Dedifferentiated amniotic fluid mesenchymal stem cell (primary cell): Measurements from ENCODE around the gene TNS1.

Experiments used
- DNase-seq: peaks from one replicate; pipeline ENCODE4 v3.0.0-alpha.2; 2016; ENCODE audit errors: extremely low spot score

TNS1 gene

DNA sequence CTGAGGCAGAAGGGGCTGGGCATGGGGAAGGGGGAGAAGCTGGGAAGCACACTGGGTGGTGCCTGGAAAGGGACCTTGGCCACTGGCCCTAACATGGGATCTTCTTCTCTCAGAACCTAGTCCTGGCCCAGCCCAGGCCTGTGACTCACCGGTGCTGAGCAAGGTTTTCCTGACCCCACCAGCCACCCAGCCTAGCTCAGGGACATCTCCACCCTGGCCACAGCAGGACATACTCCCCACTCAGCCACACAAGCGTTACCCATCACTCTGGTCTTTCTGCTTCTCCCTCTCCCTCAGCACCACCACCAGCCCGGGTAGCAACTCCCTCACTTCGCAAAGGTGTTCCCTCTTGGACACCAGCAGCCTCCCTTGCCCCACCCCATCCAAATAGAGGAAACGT, 22.8 kb downstream of the TNS1 start:
- DNase-seq = no peak

GRCh38 chr2:217979151-217979811, 23.5 kb downstream of the TNS1 start:
- no peak for DNase-seq

DNA sequence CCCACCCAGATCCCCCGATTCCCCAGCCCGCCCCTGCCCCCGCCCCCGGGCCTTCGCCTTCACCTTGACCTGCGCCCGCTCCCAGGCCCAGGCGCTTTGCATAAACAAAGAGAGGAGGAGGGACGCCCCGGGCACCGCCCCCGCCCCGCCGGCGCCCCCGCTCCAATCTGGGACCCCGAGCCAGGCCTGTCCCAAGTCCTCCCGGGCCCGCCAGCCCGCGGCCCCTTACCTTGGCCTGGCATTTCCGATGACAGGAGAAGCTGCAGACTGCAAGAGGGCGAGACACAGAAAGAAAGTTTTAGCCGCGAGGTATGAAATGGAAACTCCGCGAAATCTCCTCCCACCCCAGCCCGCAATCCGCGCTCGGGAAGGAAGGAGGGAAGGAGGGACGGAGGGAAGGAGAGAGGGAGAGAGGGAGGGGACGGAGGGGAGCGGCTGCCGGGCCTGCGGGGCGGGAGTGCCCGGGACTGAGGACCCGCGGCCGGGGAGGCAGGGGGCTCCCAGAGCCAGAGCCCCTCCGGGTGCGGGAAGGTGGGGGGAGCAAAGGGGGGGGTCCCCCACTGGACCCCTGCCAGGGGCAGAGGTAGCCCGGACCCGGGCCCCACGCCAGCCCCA, 24.2 kb downstream of the TNS1 start:
- no peak for DNase-seq

DNA sequence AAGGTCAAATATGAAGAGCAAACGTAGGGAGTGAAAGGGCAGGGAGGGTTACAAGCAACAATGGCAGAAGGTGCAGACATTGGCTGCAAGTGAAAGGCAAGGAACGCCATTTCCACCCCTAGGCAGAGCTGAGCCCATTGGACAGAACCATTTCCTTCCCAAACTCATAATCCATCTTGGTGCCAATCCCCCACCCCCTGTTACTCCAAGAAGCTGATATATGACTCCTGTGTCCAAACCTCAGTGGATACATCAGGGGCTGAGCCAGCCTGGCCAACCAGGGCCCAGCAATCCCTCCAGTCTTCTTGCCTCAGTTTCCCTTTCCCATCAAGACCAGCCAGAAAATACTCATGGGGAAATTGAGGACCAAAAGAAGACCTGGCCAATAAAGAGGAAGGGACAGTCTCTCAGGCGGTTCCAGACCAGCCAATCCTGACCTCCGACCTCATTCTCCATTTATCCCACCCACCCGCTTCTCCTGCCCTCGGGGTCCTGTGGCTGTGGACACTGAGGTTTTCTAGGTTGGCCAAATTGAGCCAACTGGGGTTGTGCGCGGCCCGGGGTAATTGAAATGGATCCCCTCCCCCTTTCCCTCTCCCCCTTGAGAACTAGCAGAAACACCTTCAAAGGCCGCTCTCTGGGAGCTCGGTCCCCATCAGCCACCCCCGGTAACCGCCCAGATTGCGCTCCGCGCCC, 24.8 kb downstream of the TNS1 start:
- no peak for DNase-seq

GRCh38 chr2:217976301-217976700, 26.5 kb downstream of the TNS1 start:
- DNase-seq = no peak

DNA sequence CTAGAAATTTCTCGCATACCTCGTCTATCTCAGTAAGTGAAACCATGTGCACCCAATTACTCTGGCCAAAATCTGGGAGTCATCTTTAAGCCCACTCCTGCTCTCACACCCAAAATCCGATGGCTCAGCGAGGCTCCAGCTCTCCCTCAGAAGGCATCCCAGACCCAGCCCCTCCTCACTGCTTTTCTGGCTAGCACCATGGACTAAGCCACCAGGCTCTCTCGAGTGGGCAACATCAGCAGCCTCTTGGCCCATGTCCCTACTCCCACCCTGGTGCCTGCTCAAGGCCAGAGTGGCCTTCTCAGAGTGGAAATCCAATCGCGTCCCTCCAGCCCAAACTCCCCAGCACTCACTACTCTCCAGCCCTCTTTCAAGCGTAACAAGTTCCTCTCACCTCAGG, 27.2 kb downstream of the TNS1 start:
- no peak for DNase-seq

- DNase-seq = no peak
Measured at GRCh38 chr2:217974389-217975005, 28.3 kb downstream of the TNS1 start.

DNA sequence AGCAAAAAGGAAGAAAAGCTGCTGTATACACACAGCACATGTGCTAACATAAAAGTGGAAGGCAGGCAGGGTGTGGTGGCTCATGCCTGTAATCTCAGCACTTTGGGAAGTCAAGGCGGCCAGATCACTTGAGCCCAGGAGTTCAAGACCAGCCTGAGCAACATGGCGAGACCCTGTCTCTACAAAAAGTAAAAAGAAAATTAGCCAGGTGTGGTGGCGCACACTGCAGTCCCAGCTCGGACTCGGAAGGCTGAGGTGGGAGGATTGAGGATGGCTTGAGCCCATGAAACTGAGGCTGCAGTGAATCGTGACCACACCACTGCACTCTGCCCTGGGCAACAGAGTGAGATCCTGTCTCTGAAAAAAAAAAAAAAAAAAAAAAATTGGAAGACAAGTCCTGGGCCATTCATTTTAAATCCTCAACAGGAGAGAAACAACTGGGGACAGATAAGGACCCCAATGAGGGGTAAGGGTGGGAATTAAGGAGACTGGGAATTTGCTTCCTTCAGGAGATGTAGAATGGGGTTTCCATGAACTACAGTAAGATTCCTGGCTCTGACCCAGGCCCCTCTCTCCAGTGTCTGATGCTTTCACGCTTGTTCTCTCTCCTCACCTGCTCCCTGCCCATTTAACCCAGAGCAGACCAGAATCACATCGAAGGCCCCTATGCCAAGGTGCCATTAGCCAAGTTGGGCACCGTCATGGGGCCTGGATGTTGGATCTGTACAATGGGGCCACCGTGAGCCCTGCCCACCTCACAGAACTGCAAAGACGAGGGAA, 29.6 kb downstream of the TNS1 start:
- DNase-seq = no peak

DNA sequence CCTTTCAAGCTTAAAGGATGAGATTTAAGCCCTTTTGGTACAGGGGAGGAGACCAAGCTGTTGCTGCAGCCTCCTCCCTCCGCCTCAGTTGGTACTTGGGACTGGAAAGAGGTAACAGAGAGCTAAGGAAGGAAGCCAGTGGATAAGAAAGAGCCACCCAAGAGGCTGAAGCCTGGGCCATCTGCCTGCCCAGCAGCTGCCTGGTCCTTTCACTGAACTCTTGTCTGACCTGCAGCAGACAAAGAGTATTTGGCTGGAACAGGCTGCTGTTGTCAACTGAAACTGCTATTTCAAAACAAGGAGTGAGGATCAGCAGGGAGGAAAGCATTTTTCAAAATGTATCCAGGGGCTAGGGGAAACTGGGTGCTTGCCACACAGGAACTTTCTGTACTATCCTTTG, 30.3 kb downstream of the TNS1 start:
- DNase-seq = no peak

- no peak for DNase-seq
Measured at GRCh38 chr2:217972037-217972436, 30.8 kb downstream of the TNS1 start.

GRCh38 chr2:217971166-217971565, 31.6 kb downstream of the TNS1 start:
- DNase-seq = no peak

GRCh38 chr2:217970206-217970605, 32.6 kb downstream of the TNS1 start:
- DNase-seq = peak; percentile 31

DNA sequence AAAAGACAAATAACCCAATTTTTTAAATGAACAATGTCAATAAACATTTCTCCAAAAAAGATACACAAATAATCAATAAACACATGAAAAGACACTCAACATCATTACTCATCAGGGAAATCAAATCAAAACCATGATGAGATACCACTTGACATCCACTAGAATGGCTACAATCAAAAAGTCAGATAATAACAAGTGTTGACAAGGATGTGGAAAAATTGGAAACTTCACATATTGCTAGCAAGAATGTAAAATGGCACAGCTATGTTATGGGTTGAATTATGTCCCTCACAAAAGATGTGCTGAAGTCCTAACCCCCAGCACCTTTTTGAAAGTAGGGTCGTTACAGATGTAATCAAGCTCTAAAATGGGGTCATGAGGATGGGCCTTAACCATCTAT, 33.2 kb downstream of the TNS1 start:
- DNase-seq = no peak

GRCh38 chr2:217968023-217968422, 34.8 kb downstream of the TNS1 start:
- no peak for DNase-seq

DNA sequence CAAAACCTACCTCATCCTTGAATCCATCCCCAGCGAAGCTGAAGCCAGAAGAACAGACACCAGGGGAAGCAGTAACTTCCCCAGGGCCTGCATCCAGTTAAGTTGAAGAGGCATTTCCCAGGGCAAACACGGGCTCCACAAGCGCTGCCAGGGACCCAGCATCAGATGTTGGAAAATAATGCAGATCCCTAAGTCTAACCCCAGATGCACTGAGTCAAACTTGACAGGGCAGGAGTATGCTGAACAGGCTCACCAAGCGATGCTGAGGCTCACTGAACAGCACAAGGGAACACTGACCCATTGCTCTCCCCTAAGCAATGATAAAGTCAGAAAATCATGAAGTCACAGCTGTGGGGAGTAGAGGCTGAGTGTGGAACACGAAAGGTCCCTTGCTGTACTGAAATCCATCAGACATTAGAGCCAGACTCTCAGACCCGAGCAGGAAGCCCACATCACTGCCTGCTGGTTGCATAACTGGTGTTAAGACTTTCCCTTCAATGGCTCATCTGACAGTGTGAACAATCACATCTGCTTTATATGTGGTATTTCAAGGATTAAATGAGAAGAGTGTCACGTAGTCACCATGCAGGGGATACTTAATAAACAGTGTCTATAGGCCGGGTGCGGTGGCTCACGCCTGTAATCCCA, 36.2 kb downstream of the TNS1 start:
- DNase-seq = no peak

- DNase-seq = no peak
Measured at GRCh38 chr2:217964275-217965161, 38.3 kb downstream of the TNS1 start.

DNA sequence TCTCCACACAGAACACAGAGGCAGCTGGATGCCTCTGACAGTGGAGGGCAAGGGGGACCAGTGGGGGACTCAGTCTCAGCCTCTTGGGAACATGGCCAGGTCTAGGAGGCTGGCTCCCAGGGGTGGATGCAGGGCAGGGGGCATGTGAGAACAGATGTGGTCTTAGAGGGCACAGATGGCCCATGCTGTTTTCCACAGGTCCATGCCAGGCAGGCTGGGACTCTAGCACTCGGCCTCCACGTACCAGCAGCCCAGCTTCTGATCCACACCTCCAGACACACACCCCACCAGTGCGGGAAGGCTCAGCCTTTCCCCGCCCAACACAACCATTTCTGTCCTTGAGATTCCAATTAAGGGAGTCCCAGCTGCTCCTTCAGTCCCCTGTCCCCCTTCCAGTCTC, 42.4 kb downstream of the TNS1 start:
- DNase-seq = no peak

GRCh38 chr2:217959723-217960122, 43.1 kb downstream of the TNS1 start:
- DNase-seq = no peak

DNA sequence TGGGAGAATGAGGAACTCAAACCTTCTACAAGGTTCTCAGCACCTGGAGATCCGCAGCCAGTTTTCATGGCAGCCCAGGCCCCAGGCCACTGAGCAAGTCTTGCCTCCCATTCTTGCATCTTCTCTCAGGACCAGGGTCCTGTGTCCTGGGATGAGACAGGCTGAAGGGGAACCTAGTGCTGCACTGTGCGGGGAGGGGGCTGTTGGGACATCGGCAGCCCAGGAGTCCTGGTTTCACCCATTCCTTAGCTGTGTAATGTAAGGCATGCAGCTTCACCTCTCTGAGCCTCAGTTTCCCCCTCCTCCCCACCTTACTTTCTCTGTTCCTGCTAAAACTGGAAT, 43.9 kb downstream of the TNS1 start:
- DNase-seq = no peak

GRCh38 chr2:217958206-217958883, 44.5 kb downstream of the TNS1 start:
- no peak for DNase-seq
